Upper lobe of left lung (tissue), 6 donors: Measurements from ENCODE around the gene PCDHGB4. TPM values are rescaled to one million over a fixed set of nuclear protein-coding genes. Genes with fewer than 3 reads are reported as not detected.

Experiments
- ATAC-seq, 2 donors: fragments of 200-7000 bp; cut with Tn5 transposase; one replicate each; pipeline ENCODE4 v1.9.1; 2022; ENCODE audit warnings: mild to moderate bottlenecking in 2 of 2, moderate library complexity in 2 of 2; ENCODE audit not compliant: low FRiP score in 2 of 2
- DNase-seq, 2 donors: peaks; one replicate each; pipeline ENCODE4 v3.0.0-alpha.2; 2019 to 2020
- H3K27ac ChIP-seq, 4 donors: fragments of 200-600 bp; sonication (generic); one replicate each; pipeline ENCODE4 v1.5.1; 2016 to 2019
- H3K27me3 ChIP-seq, 4 donors: fragments of 200-600 bp; sonication (generic); one replicate each; pipeline ENCODE4 v1.5.1; 2017 to 2019
- H3K36me3 ChIP-seq, 4 donors: fragments of 200-600 bp; sonication (generic); one replicate each; pipeline ENCODE4 v1.5.1; 2016 to 2019
- H3K4me1 ChIP-seq, 4 donors: fragments of 200-600 bp; sonication (generic); one replicate each; pipeline ENCODE4 v1.5.1; 2018 to 2019
- H3K4me3 ChIP-seq, 4 donors: fragments of 200-600 bp; sonication (generic); one replicate each; pipeline ENCODE4 v1.5.1; 2017 to 2019; ENCODE audit warnings: mild to moderate bottlenecking in 2 of 4, moderate library complexity in 1 of 4
- H3K9me3 ChIP-seq, 4 donors: fragments of 200-600 bp; sonication (generic); one replicate each; pipeline ENCODE4 v1.5.1; 2018 to 2019
- EP300 ChIP-seq, 4 donors: sonication (generic); formaldehyde crosslinking; IDR thresholded peaks; one replicate each; pipeline ENCODE4 v1.5.1; 2017; ENCODE audit warnings: antibody characterized with exemption in 4 of 4, control low read depth in 2 of 4
- POLR2A ChIP-seq, 4 donors: fragments of 450-650 bp; IDR thresholded peaks; one replicate each; pipeline ENCODE4 v1.5.1; 2016 to 2017; ENCODE audit warnings: antibody characterized with exemption in 4 of 4, mild to moderate bottlenecking in 2 of 4
- POLR2AphosphoS5 ChIP-seq, 2 donors: sonication (generic); formaldehyde crosslinking; IDR thresholded peaks; one replicate each; pipeline ENCODE4 v1.5.1; 2017; ENCODE audit warnings: antibody characterized with exemption in 2 of 2
- WGBS, 2 donors: methylation state at CpG; one replicate each; pipeline ENCODE4 v1.1.5; 2017 to 2018; 5-methylcytosine and 5-hydroxymethylcytosine counted together
- total RNA-seq, 6 donors: library from RNA; depleted of rRNA in 4 of 6; stranded (reverse); fragments of >200 nt in 4 of 6; gene quantifications; one replicate each; pipeline versions ENCODE4 v1.1.0 to v1.2.1, GENCODE V29; 2016 to 2021
- TF ChIP-seq, protein P1 (sequence below), 6 experiments: fragments of 450-650 bp in 4 of 6; fragments of 200-600 bp in 2 of 6; sonication (generic) in 2 of 6; IDR thresholded peaks; one replicate each; pipeline ENCODE4 v1.5.1; 2016 to 2019; ENCODE audit warnings: antibody characterized with exemption in 6 of 6
- donor health status: DM: no; HTN: no; CAD: no; lungs with moderate emphysema.
- donor health status: DM: no; HTN: yes; CAD: no; lungs with severe emphysema.

The PCDHGB4 gene
- total RNA-seq, 6 donors from 2014 or later: 2.4 to 6.5 (median 2.9) TPM

DNA sequence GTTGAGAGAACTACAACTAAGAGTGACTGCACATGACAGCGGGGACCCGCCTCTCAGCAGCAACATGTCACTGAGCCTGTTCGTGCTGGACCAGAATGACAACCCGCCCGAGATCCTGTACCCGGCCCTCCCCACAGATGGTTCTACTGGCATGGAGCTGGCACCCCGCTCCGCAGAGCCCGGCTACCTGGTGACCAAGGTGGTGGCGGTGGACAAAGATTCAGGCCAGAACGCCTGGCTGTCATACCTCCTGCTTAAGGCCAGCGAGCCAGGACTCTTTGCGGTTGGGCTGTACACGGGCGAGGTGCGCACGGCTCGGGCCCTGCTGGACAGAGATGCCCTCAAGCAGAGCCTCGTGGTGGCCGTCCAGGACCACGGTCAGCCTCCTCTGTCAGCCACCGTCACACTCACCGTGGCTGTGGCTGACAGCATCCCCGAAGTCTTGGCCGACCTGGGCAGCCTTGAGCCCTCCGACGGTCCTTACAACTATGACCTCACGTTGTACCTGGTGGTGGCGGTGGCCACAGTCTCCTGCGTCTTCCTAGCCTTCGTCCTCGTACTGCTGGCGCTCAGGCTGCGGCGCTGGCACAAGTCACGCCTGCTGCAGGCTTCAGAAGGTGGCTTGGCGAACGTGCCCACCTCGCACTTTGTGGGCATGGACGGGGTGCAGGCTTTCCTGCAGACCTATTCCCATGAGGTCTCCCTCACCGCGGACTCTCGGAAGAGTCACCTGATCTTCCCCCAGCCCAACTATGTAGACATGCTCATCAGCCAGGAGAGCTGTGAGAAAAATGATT is 2.8 kb upstream of the PCDHGB4 start:
- Histone ChIP-seq H3K27me3 (no peaks in the 10 kb centered on the region), H3K36me3 (no peaks in the 10 kb centered on the region), H3K9me3 (peaks cover 44 to 82% (median 67%) of the 10 kb centered on the region in 4 donors), H3K4me1 (no peaks in the 10 kb centered on the region), H3K4me3 (no peak overlapping the region), H3K27ac (no peak overlapping the region)
- DNase-seq (no peak), ATAC-seq (no peak)
- 25 to 56% methylated on average over 9 to 36 of the region's 43 CpGs for WGBS, 2 donors
- TF ChIP-seq POLR2A (IDR thresholded peaks at IDR 0.05) (no peak), POLR2AphosphoS5 (IDR thresholded peaks at IDR 0.05) (no peak), EP300 (IDR thresholded peaks at IDR 0.05) (no peak)
- TF ChIP-seq, protein P1, sequence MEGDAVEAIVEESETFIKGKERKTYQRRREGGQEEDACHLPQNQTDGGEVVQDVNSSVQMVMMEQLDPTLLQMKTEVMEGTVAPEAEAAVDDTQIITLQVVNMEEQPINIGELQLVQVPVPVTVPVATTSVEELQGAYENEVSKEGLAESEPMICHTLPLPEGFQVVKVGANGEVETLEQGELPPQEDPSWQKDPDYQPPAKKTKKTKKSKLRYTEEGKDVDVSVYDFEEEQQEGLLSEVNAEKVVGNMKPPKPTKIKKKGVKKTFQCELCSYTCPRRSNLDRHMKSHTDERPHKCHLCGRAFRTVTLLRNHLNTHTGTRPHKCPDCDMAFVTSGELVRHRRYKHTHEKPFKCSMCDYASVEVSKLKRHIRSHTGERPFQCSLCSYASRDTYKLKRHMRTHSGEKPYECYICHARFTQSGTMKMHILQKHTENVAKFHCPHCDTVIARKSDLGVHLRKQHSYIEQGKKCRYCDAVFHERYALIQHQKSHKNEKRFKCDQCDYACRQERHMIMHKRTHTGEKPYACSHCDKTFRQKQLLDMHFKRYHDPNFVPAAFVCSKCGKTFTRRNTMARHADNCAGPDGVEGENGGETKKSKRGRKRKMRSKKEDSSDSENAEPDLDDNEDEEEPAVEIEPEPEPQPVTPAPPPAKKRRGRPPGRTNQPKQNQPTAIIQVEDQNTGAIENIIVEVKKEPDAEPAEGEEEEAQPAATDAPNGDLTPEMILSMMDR (IDR thresholded peaks at IDR 0.05): no peak

DNA sequence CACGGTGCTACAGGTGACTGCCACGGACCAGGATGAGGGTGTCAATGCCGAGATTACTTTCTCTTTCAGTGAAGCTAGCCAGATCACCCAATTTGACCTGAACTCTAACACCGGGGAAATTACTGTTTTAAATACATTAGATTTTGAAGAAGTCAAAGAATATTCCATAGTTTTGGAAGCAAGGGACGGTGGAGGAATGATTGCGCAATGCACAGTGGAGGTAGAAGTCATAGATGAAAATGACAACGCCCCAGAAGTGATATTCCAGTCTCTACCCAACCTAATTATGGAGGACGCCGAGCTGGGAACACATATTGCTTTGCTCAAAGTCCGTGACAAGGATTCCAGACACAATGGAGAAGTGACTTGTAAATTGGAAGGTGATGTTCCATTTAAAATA is 1.2 kb downstream of the PCDHGB4 start:
- 44 to 50% methylated on average over 10 of the region's 10 CpGs for WGBS, 2 donors
- TF ChIP-seq POLR2A (IDR thresholded peaks at IDR 0.05) (no peak), EP300 (IDR thresholded peaks at IDR 0.05) (no peak), POLR2AphosphoS5 (IDR thresholded peaks at IDR 0.05) (no peak)
- TF ChIP-seq, protein P1 (IDR thresholded peaks at IDR 0.05): no peak

DNA sequence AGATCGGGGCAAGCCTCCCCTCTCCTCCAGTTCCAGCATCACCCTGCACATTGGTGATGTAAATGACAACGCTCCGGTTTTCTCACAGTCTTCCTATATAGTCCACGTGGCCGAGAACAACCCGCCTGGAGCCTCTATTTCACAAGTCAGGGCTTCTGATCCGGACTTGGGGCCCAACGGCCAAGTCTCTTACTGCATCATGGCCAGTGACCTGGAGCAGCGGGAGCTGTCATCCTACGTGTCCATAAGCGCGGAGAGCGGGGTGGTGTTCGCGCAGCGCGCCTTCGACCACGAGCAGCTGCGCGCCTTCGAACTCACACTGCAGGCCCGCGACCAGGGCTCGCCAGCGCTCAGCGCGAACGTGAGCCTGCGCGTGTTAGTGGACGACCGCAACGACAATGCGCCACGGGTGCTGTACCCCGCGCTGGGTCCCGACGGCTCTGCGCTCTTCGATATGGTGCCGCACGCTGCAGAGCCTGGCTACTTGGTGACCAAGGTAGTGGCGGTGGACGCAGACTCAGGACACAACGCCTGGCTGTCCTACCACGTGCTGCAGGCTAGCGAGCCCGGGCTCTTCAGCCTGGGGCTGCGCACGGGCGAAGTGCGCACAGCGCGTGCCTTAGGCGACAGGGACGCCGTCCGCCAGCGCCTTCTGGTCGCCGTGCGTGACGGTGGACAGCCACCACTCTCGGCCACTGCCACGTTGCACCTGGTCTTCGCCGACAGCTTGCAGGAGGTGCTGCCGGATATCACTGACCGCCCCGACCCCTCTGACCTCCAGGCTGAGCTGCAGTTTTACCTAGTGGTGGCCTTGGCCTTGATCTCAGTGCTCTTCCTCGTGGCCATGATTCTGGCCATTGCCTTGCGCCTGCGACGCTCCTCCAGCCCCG is 1.9 kb downstream of the PCDHGB4 start:
- no peak for DNase-seq
- Histone ChIP-seq H3K36me3 (no peaks in the 10 kb centered on the region), H3K4me3 (no peak overlapping the region), H3K4me1 (no peaks in the 10 kb centered on the region), H3K27me3 (no peaks in the 10 kb centered on the region), H3K9me3 (peaks cover 43 to 89% (median 79%) of the 10 kb centered on the region in 4 donors), H3K27ac (no peak overlapping the region)
- TF ChIP-seq EP300 (IDR thresholded peaks at IDR 0.05): no peak
- TF ChIP-seq, protein P1 (IDR thresholded peaks at IDR 0.05): no peak
- no peak for TF ChIP-seq POLR2A (IDR thresholded peaks at IDR 0.05)
- TF ChIP-seq POLR2AphosphoS5 (IDR thresholded peaks at IDR 0.05): no peak
- WGBS, 2 donors: 47% methylated on average over 24 to 69 of the region's 77 CpGs
- peak in 1 of 2 donors; percentile 54 for ATAC-seq

More for the DNA sequence above, 1.2 kb downstream of the PCDHGB4 start:
- DNase-seq (no peak), ATAC-seq (no peak)
- no peak overlapping the region for H3K4me3 ChIP-seq
- peaks cover 43 to 89% (median 78%) of the 10 kb centered on the region in 4 donors for H3K9me3 ChIP-seq
- H3K27me3 ChIP-seq: no peaks in the 10 kb centered on the region
- no peak overlapping the region for H3K27ac ChIP-seq
- no peaks in the 10 kb centered on the region for H3K4me1 ChIP-seq
- no peaks in the 10 kb centered on the region for H3K36me3 ChIP-seq

GRCh38 chr5:141392429-141393198 is 5.1 kb downstream of the PCDHGB4 start, which contains the start of gene PCDHGA8:
TSS of gene PCDHGA8 (plus strand) at chr5:141392633. CDS start at chr5:141392814, 181 bp downstream.
- no peak within 1 kb of the TSS for H3K4me3 ChIP-seq
- no peak for ATAC-seq
- no peaks in the 10 kb centered on the region for H3K4me1 ChIP-seq
- H3K36me3 ChIP-seq: no peaks in the 10 kb centered on the region
- DNase-seq: no peak
- no peak within 1 kb of the TSS for H3K27ac ChIP-seq
- no peak for TF ChIP-seq POLR2AphosphoS5 (IDR thresholded peaks at IDR 0.05)
- no peak for TF ChIP-seq POLR2A (IDR thresholded peaks at IDR 0.05)
- TF ChIP-seq, protein P1 (IDR thresholded peaks at IDR 0.05): no peak
- TF ChIP-seq EP300 (IDR thresholded peaks at IDR 0.05): no peak
- no peaks in the 10 kb centered on the region for H3K27me3 ChIP-seq
- 30 to 39% methylated on average over 27 to 37 of the region's 38 CpGs for WGBS, 2 donors
- peaks cover 31 to 87% (median 77%) of the 10 kb centered on the region in 4 donors for H3K9me3 ChIP-seq
